Thymus (tissue), 11 donors: ENCODE results near the gene USP20. TPM values are rescaled to one million over a fixed set of nuclear protein-coding genes. Genes with fewer than 3 reads are reported as not detected.

Source experiments
- DNase-seq, 9 donors: peaks; one replicate each; pipeline ENCODE4 v3.0.0-alpha.2; 2013; ENCODE audit warnings: low spot score in 9 of 9, low read depth in 6 of 9, missing footprints in 1 of 9
- H3K27ac ChIP-seq, 2 donors: one replicate each; pipeline ENCODE4 v1.5.1; 2013; ENCODE audit warnings: control low read depth in 1 of 2, low read depth in 1 of 2, low read length in 1 of 2, mild to moderate bottlenecking in 1 of 2, moderate library complexity in 1 of 2
- H3K27me3 ChIP-seq, 2 donors: one replicate each; pipeline ENCODE4 v1.5.1; 2013; ENCODE audit warnings: low read length in 1 of 2; ENCODE audit not compliant: control insufficient read depth in 2 of 2, insufficient read depth in 1 of 2
- H3K36me3 ChIP-seq, 2 donors: one replicate each; pipeline ENCODE4 v1.5.1; 2013; ENCODE audit warnings: low read length in 1 of 2, mild to moderate bottlenecking in 1 of 2, moderate library complexity in 1 of 2; ENCODE audit not compliant: control insufficient read depth in 2 of 2, insufficient read depth in 2 of 2
- H3K4me1 ChIP-seq, 2 donors: one replicate each; pipeline ENCODE4 v1.5.1; 2013; ENCODE audit warnings: low read length in 2 of 2; ENCODE audit not compliant: control insufficient read depth in 2 of 2, insufficient read depth in 2 of 2
- H3K4me3 ChIP-seq, 2 donors: one replicate each; pipeline ENCODE4 v1.5.1; 2013; ENCODE audit warnings: low read length in 2 of 2, control low read depth in 1 of 2, mild to moderate bottlenecking in 1 of 2
- H3K9me3 ChIP-seq, 2 donors: one replicate each; pipeline ENCODE4 v1.5.1; 2013; ENCODE audit warnings: low read length in 1 of 2, mild to moderate bottlenecking in 1 of 2; ENCODE audit not compliant: control insufficient read depth in 2 of 2, insufficient read depth in 1 of 2
- WGBS: extraction: QIAGEN DNeasy Blood & Tissue Kit; methylation state at CpG from one replicate; pipeline ENCODE4 v1.1.7; 2013; 5-methylcytosine and 5-hydroxymethylcytosine counted together
- polyA plus RNA-seq: library from polyadenylated mRNA; stranded (reverse); fragments of 200-250 nt; gene quantifications from one replicate; pipeline ENCODE4 v1.2.3, GENCODE V29; 2013
- total RNA-seq: library from RNA; stranded (reverse); fragments of 120-200 nt; gene quantifications from one replicate; pipeline ENCODE4 v1.2.4, GENCODE V29; 2013
- donor health status: healthy.

Gene USP20
- total and polyA plus RNA-seq, 2 donors: 30.4 to 175 TPM

DNA sequence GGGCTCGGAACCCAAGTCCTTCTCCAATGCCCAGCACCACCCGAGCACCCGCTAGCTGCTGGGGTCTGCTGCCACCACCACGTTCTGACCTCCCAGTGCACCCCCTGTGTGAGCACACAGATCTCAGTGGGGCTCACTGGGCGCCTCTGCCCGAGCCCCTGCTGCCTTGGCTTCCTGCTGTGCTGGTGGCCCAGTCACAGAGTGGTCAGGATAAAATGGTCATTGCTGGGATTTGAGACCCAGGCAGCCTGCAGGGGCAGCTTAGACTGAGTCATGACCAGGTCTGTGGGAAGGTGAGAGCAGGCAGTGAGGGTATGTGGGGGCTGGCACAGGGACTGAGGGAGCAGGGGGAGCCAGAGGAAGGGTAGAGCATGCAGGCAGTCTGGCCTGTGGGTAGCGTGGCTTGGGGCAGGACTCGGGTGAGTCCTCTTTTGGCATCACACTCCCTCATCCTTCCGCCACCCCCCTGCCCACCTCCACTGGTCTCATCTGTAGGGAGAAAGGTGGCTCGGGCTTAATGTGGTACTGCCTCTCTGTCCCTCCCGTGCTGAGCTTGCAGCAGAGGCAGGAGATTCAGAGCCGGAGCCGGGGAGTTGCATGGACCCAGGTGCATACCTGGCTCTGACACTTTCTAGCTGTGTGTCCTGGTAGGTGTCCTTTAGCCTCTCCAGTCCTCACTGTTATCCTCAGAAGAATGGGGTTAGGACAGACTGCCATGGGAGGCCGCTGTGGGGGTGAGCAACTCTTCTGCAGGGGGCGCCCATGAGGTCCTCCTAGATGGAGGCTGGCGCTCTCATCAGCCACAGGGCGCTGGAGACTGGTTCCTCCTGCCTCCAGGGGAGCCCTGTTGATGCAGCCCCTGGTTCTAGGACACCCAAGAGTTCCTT lies 32.1 kb downstream of the USP20 start:
- Histone ChIP-seq H3K4me3 (no peak overlapping the region), H3K27ac (peak overlapping the region; percentile 79 to 85), H3K9me3 (peaks cover 1 to 5% of the 10 kb centered on the region in 2 donors), H3K36me3 (peaks cover 47 to 70% of the 10 kb centered on the region in 2 donors), H3K27me3 (no peaks in the 10 kb centered on the region), H3K4me1 (peaks cover 54 to 84% of the 10 kb centered on the region in 2 donors)
- no peak for DNase-seq
- 82% methylated on average over 17 of the region's 17 CpGs for WGBS

DNA sequence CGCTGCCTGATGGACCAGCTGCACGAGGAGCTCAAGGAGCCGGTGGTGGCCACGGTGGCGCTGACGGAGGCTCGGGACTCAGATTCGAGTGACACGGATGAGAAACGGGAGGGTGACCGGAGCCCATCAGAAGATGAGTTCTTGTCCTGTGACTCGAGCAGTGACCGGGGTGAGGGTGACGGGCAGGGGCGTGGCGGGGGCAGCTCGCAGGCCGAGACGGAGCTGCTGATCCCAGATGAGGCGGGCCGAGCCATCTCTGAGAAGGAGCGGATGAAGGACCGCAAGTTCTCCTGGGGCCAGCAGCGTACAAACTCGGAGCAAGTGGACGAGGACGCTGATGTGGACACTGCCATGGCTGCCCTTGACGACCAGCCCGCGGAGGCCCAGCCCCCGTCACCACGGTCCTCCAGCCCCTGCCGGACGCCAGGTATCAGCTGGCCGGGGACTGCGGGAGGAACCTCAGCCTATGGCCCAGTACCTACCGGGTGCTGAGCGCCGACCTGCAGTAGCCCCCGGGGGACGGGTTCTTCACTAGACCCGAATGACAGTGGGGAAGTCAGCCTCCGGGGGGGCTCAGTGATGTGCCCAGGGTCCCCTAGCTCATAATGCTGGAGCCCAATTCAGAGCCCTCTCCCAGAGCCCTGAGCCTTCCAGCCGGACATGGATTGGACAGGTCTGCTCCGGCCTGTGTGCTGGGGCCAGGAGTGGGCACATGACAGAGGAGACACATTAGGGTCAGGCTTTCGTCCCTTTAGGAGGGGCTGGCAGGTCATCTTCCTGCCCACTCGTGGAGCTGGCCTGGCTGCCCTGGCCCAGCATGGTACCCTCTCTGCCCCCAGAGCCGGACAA lies 33.0 kb downstream of the USP20 start:
- WGBS: 96% methylated on average over 48 of the region's 48 CpGs
- Histone ChIP-seq H3K27me3 (no peaks in the 10 kb centered on the region), H3K9me3 (peaks cover 1 to 5% of the 10 kb centered on the region in 2 donors), H3K27ac (peak overlapping the region; percentile 32 to 65), H3K4me1 (peaks cover 51 to 84% of the 10 kb centered on the region in 2 donors), H3K36me3 (peaks cover 47 to 71% of the 10 kb centered on the region in 2 donors), H3K4me3 (no peak overlapping the region)
- DNase-seq: no peak

DNA sequence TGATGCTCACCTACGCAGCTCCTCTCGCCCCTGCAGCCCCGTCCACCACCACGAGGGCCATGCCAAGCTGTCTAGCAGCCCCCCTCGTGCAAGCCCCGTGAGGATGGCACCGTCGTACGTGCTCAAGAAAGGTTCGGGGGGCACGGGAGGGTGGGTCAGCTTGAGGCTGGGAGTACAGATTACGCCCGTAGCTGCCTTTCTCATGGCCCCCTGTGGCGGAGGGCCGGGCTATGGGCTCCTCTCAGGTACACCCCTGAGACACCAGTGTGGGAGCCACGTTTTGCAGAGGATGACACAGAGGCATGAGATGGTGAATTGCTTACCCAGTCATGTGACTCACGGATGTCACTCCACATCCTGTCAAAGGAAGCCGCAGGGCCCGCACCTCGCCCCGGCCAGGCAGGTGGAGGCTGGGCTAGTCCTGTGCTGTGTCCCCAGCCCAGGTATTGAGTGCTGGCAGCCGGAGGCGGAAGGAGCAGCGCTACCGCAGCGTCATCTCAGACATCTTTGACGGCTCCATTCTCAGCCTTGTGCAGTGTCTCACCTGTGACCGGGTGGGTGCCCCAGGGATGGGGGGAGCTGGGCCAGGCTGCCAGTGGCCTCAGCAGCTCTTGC lies 33.7 kb downstream of the USP20 start:
- no peaks in the 10 kb centered on the region for H3K27me3 ChIP-seq
- peaks cover 54 to 74% of the 10 kb centered on the region in 2 donors for H3K36me3 ChIP-seq
- peak in 4 of 9 donors; percentile 63 to 88 (median 76) for DNase-seq
- H3K9me3 ChIP-seq: peaks cover 1 to 5% of the 10 kb centered on the region in 2 donors
- H3K27ac ChIP-seq: peak overlapping the region; percentile 65 to 80
- 34% methylated on average over 28 of the region's 28 CpGs for WGBS
- H3K4me3 ChIP-seq: no peak overlapping the region
- H3K4me1 ChIP-seq: peaks cover 57 to 84% of the 10 kb centered on the region in 2 donors

GRCh38 chr9:129869585-129870501 lies 34.6 kb downstream of the USP20 start:
- no peak for DNase-seq
- Histone ChIP-seq H3K4me1 (peaks cover 60 to 86% of the 10 kb centered on the region in 2 donors), H3K4me3 (no peak overlapping the region), H3K27me3 (no peaks in the 10 kb centered on the region), H3K27ac (peak overlapping the region; percentile 65 to 80), H3K36me3 (peaks cover 63 to 77% of the 10 kb centered on the region in 2 donors), H3K9me3 (peaks cover 1 to 5% of the 10 kb centered on the region in 2 donors)
- WGBS: 95% methylated on average over 24 of the region's 24 CpGs

- peaks cover 1 to 5% of the 10 kb centered on the region in 2 donors for H3K9me3 ChIP-seq
- 98% methylated on average over 11 of the region's 11 CpGs for WGBS
- peaks cover 49 to 79% of the 10 kb centered on the region in 2 donors for H3K4me1 ChIP-seq
- DNase-seq: no peak
- no peak overlapping the region for H3K4me3 ChIP-seq
- H3K27ac ChIP-seq: no peak overlapping the region
- H3K36me3 ChIP-seq: peaks cover 64 to 77% of the 10 kb centered on the region in 2 donors
- no peaks in the 10 kb centered on the region for H3K27me3 ChIP-seq
Observed at GRCh38 chr9:129871046-129871445, 35.8 kb downstream of the USP20 start.

GRCh38 chr9:129873563-129874190 lies 38.4 kb downstream of the USP20 start:
- peak in 3 of 9 donors; percentile 72 to 85 (median 77) for DNase-seq
- peak overlapping the region; percentile 49 to 92 for H3K27ac ChIP-seq
- H3K9me3 ChIP-seq: peaks cover 0 to 1% of the 10 kb centered on the region in 2 donors
- 72% methylated on average over 16 of the region's 16 CpGs for WGBS
- no peaks in the 10 kb centered on the region for H3K27me3 ChIP-seq
- H3K4me3 ChIP-seq: no peak overlapping the region
- H3K36me3 ChIP-seq: peaks cover 62 to 64% of the 10 kb centered on the region in 2 donors
- peaks cover 25 to 56% of the 10 kb centered on the region in 2 donors for H3K4me1 ChIP-seq

DNA sequence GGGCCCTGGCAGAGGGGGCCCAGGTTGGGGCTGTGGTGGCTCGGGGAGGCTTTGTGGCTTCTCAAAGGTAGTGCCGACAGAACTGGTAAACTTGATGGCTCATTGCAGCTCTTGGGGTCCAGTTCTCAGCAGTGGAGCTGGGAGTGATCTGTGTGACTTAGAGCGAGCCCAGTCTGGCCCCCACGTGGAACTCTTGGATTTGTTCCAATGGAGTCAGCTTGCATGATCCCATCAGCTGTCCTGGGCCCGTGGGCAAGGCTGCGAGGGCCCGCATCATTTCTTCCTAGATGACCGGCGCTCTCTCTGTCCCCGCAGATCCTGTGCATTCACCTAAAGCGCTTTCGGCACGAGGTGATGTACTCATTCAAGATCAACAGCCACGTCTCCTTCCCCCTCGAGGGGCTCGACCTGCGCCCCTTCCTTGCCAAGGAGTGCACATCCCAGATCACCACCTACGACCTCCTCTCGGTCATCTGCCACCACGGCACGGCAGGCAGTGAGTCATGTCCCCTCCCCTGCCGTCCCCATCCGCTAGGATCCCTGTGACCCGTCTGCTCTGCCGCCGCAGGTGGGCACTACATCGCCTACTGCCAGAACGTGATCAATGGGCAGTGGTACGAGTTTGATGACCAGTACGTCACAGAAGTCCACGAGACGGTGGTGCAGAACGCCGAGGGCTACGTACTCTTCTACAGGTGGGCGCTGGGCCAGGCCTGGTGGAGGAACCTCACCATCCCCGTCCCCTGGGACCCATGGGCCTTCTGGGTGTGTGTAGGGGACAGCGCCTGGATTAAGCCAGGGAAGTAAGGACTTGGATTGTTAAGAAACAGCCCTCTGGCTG lies 39.2 kb downstream of the USP20 start:
- Histone ChIP-seq H3K9me3 (peaks cover 0 to 1% of the 10 kb centered on the region in 2 donors), H3K36me3 (peaks cover 57 to 58% of the 10 kb centered on the region in 2 donors), H3K27me3 (no peaks in the 10 kb centered on the region), H3K27ac (peak overlapping the region; percentile 26 to 92), H3K4me1 (peaks cover 17 to 48% of the 10 kb centered on the region in 2 donors), H3K4me3 (no peak overlapping the region)
- no peak for DNase-seq
- 92% methylated on average over 38 of the region's 38 CpGs for WGBS
